ENCODE data around the gene HERC2. TPM values are rescaled to one million over a fixed set of nuclear protein-coding genes. Genes with fewer than 3 reads are reported as not detected.
A peak's percentile ranks its signal among the peaks of the same experiment; 100 is the strongest.
"Not testable (repeated sequence)": the region's sequence is repeated elsewhere in the genome, so short reads cannot be mapped to it uniquely, and the experiment has no call there.

Gene HERC2
- total RNA-seq, 1 donor from 2014 or later: 80.1 TPM

DNA sequence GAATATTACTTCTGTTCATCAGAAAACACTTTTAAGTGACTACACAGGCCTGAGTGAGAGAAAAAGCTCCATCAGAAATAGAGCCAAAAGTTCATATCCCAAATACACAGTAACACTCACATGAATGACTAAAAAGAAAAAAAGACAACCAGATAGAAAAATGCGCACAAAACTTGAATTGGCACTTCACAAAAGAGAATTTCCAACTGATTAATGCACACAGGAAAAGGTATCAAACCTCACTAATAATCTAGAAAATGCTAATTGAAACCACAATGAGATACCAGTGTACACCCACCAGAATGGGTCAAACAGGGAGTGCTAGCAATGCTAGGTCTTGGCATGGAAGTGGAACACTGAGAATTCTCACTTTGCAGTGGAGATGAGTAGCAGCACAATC is 78.6 kb downstream of the HERC2 start:
- DNase-seq (ENCODE audit: extremely low spot score, unreplicated experiment): no peak
- Mint-ChIP-seq H3K36me3 (peaks cover 54% of the 10 kb centered on the region), H3K4me1 (ENCODE audit: unreplicated experiment) (no peaks in the 10 kb centered on the region), H3K9me3 (peaks cover 7% of the 10 kb centered on the region), H3K27ac (no peak overlapping the region), H3K4me3 (no peak overlapping the region), H3K27me3 (no peaks in the 10 kb centered on the region)
- TF ChIP-seq, protein P1, sequence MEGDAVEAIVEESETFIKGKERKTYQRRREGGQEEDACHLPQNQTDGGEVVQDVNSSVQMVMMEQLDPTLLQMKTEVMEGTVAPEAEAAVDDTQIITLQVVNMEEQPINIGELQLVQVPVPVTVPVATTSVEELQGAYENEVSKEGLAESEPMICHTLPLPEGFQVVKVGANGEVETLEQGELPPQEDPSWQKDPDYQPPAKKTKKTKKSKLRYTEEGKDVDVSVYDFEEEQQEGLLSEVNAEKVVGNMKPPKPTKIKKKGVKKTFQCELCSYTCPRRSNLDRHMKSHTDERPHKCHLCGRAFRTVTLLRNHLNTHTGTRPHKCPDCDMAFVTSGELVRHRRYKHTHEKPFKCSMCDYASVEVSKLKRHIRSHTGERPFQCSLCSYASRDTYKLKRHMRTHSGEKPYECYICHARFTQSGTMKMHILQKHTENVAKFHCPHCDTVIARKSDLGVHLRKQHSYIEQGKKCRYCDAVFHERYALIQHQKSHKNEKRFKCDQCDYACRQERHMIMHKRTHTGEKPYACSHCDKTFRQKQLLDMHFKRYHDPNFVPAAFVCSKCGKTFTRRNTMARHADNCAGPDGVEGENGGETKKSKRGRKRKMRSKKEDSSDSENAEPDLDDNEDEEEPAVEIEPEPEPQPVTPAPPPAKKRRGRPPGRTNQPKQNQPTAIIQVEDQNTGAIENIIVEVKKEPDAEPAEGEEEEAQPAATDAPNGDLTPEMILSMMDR (conservative IDR thresholded peaks at IDR 0.05): no peak

DNA sequence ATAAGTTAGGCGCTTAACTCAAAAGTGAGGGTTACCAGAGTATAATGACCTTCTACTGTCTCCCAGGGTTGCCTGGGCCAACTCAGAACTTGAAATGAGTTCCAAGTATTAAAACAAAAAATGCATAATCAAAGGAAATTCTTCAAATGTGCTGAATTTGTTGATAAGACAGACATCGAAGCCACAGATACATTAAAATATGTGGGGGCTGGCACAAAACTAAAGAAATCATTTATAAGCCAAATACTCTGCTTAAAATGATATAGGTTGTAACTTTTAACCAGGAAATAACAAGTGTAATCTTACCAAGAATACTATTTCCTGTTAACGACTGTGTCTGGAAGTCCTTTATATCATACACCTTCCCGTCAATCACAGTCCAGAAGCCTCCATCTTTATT is 83.7 kb downstream of the HERC2 start:
- peaks cover 35% of the 10 kb centered on the region for H3K36me3 Mint-ChIP-seq
- H3K27ac Mint-ChIP-seq; H3K9me3 Mint-ChIP-seq; H3K27me3 Mint-ChIP-seq; DNase-seq (ENCODE audit: extremely low spot score, unreplicated experiment); H3K4me1 Mint-ChIP-seq (ENCODE audit: unreplicated experiment); H3K4me3 Mint-ChIP-seq: not testable (repeated sequence)

DNA sequence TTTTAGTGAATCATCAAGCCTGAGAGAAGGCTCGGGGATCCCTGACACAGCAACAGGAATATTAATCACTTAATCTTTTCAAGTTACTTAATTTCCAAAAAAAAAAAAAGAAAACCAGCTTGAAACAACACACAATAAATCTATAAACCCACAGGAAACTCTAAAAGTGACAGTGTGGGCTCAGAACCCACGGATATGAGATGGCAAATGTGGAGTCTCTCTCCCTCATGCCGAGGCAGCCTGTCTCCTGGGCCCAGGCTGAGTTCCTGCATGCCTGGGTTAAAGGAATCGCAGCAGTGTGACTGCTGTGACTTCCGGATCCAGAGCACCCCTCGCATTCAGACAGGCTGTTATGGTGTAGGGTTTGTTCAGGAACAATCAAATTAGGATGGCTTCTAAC is 90.2 kb downstream of the HERC2 start:
- not testable (repeated sequence) for H3K9me3 Mint-ChIP-seq; H3K4me1 Mint-ChIP-seq (ENCODE audit: unreplicated experiment); H3K27me3 Mint-ChIP-seq; H3K4me3 Mint-ChIP-seq; H3K27ac Mint-ChIP-seq; DNase-seq (ENCODE audit: extremely low spot score, unreplicated experiment)
- peaks cover 33% of the 10 kb centered on the region for H3K36me3 Mint-ChIP-seq

DNA sequence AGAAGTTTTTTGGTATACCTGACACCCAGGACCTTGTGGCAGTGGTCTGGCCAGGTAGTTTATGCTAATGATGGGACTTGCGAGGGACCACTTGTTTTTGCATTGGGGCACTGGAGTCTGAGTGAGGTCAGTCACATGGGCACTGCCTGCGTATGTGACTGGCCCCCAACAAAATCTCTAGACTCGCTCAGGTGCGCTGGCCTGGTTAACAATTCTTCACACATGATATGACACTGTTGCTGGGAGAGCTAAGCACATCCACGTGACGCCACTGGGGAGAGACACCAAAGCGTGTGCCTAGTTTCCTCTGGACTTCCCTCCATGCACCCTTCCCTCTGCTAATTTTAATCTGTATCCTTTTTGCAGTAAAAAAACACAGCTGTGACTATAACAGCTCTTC is 90.6 kb downstream of the HERC2 start:
- H3K4me1 Mint-ChIP-seq (ENCODE audit: unreplicated experiment); H3K27ac Mint-ChIP-seq; H3K4me3 Mint-ChIP-seq; H3K9me3 Mint-ChIP-seq; H3K27me3 Mint-ChIP-seq; DNase-seq (ENCODE audit: extremely low spot score, unreplicated experiment): not testable (repeated sequence)
- peaks cover 35% of the 10 kb centered on the region for H3K36me3 Mint-ChIP-seq

DNA sequence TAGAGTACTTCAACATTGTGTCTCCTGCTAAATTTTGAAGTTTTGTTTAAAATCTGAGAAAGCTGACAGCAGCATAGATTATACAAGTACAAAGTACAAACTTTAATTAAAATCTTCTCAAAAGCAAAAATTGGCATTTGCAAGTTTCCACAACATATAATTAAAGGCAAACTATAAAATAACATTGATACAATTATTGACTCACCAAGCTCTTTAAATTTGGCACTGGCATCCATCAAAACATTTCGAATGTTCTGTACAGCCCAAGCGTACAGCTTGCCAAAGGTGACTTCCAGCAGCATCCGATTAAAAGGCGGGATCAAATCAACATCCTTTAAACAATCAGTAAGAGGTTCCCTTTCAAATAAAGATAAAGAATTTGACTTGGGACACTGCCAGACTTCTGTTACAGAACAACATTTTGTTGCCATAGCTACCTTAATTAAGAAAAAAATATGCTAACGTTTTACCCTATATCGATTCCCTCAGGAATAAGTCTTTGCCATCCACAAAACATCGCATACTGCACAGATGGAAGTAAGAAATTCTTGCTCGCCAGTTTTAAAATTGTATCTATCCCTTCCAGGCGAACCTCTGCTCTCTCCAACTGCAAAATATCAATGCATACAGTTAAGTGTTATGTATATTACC is 92.9 kb downstream of the HERC2 start:
- not testable (repeated sequence) for H3K9me3 Mint-ChIP-seq; H3K27ac Mint-ChIP-seq; DNase-seq (ENCODE audit: extremely low spot score, unreplicated experiment); H3K4me1 Mint-ChIP-seq (ENCODE audit: unreplicated experiment); H3K4me3 Mint-ChIP-seq; H3K27me3 Mint-ChIP-seq
- peaks cover 45% of the 10 kb centered on the region for H3K36me3 Mint-ChIP-seq

DNA sequence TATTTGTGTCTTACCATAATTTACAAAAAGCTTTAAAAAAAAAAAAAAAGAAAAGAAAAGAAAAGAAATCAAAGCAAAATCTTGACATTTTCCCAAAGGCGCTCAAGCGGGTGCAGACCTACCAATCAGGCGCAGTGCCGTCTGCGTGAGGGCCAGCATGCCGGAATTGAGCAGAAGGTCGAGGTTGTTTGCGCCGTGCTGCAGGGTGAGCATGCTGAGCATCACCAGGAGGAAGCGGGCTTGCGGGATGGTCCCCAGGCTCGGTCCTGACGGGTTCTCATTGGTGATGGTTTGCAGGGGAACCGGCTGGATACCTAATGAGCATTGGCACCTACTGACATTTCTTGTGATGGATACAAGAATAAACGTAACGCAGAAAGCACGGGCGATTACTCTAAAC is 93.9 kb downstream of the HERC2 start:
- TF ChIP-seq, protein P1 (conservative IDR thresholded peaks at IDR 0.05): no peak
- Mint-ChIP-seq H3K27ac (no peak overlapping the region), H3K4me1 (ENCODE audit: unreplicated experiment) (no peaks in the 10 kb centered on the region), H3K4me3 (no peak overlapping the region), H3K9me3 (peaks cover 3% of the 10 kb centered on the region), H3K27me3 (no peaks in the 10 kb centered on the region), H3K36me3 (peaks cover 44% of the 10 kb centered on the region)
- no peak for DNase-seq (ENCODE audit: extremely low spot score, unreplicated experiment)

DNA sequence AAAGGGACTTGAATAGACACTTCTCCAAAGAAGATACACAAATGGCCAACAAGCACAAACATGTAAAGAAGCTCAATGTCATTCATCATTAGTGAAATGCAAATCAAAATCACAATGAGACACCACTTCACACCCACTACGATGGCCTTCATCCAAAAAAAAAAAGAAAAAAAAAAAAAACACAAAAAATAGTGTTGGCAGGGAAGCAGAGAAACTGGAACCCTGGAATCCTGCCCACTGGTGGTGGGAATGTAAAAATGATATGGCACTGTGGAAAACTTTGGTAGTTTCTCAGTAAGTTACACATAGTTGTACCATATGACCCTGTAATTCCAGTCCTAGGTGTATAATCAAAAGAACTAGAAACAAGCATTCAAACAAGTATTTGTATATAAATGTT is 94.7 kb downstream of the HERC2 start:
- H3K36me3 Mint-ChIP-seq: peaks cover 38% of the 10 kb centered on the region

DNA sequence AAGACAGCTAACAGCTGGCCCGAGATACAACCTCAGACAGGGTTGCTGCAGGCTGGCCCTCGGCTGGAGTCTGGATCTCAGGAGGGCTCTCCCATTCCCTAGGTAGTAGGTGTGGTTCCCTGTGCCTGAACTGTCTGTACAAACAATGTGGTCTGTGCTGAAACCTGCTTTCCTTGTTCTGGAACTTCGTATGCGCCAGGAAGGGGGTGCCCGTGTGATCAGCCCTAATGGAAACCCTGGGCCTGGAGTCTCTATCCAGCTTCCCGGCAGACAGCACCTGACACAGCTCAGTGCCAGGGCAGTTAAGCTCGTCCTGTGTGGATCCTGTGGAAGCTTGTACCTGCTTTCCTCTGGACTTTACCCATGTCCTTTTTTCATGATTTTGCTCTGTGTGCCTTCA is 99.4 kb downstream of the HERC2 start:
- not testable (repeated sequence) for H3K9me3 Mint-ChIP-seq; H3K4me3 Mint-ChIP-seq; H3K27me3 Mint-ChIP-seq; H3K27ac Mint-ChIP-seq; DNase-seq (ENCODE audit: extremely low spot score, unreplicated experiment); H3K4me1 Mint-ChIP-seq (ENCODE audit: unreplicated experiment)
- H3K36me3 Mint-ChIP-seq: peaks cover 22% of the 10 kb centered on the region

More for the DNA sequence above, 94.7 kb downstream of the HERC2 start:
- H3K27ac Mint-ChIP-seq; H3K4me1 Mint-ChIP-seq (ENCODE audit: unreplicated experiment); H3K4me3 Mint-ChIP-seq; H3K9me3 Mint-ChIP-seq; DNase-seq (ENCODE audit: extremely low spot score, unreplicated experiment); H3K27me3 Mint-ChIP-seq: not testable (repeated sequence)
- TF ChIP-seq, protein P1 (conservative IDR thresholded peaks at IDR 0.05): peak; percentile 69

DNA sequence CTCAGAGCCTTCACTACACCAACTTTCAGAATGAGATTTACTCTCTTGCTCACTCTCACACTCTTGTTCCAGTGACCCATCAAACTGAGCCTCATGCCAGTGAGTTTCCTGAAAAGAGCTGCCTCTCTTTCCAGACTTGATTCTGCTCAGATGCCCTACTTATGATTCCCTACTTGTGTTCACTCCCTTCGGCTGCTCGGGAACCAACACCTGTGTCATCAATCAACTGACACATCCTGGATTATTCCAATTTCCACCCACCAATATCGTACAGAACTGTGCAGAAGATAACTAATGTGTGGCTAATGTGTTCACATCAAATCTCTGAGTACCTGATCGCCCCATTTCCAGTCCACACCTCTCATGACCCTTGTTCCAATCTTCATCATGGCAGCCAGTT is 100.3 kb downstream of the HERC2 start:
- not testable (repeated sequence) for H3K4me3 Mint-ChIP-seq; H3K4me1 Mint-ChIP-seq (ENCODE audit: unreplicated experiment); H3K27ac Mint-ChIP-seq; DNase-seq (ENCODE audit: extremely low spot score, unreplicated experiment); H3K9me3 Mint-ChIP-seq; H3K27me3 Mint-ChIP-seq
- H3K36me3 Mint-ChIP-seq: peaks cover 20% of the 10 kb centered on the region
